H9 (cell line): ENCODE measurements around the gene LRFN3. TPM values are rescaled to one million over a fixed set of nuclear protein-coding genes. Genes with fewer than 3 reads are reported as not detected.
A peak's percentile ranks its signal among the peaks of the same experiment; 100 is the strongest.

ENCODE experiments used
- DNase-seq: peaks from one replicate; pipeline ENCODE4 v3.0.0-alpha.2; 2017
- H2AFZ ChIP-seq: one replicate; pipeline ENCODE4 v1.6.1; 2013; ENCODE audit warnings: mild to moderate bottlenecking, low read length, control low read depth, moderate library complexity
- H2AK5ac ChIP-seq: 2 replicates; pipeline ENCODE4 v1.6.1; 2013; ENCODE audit warnings: low read length, control low read depth, mixed read lengths; ENCODE audit not compliant: insufficient read length
- H2BK120ac ChIP-seq: one replicate; pipeline ENCODE4 v1.6.1; 2013; ENCODE audit warnings: low read depth, mild to moderate bottlenecking, low read length, control low read depth, inconsistent platforms; ENCODE audit not compliant: poor library complexity, severe bottlenecking
- H2BK12ac ChIP-seq: 2 replicates; pipeline ENCODE4 v1.6.1; 2013; ENCODE audit warnings: low read length, control low read depth, mixed read lengths, low read depth; ENCODE audit not compliant: insufficient read length
- H2BK15ac ChIP-seq: 2 replicates; pipeline ENCODE4 v1.6.1; 2013; ENCODE audit warnings: low read depth, low read length, control low read depth
- H2BK20ac ChIP-seq: one replicate; pipeline ENCODE4 v1.6.1; 2013; ENCODE audit warnings: low read depth, mild to moderate bottlenecking, low read length, control low read depth, inconsistent platforms; ENCODE audit not compliant: poor library complexity, severe bottlenecking
- H2BK5ac ChIP-seq: 2 replicates; pipeline ENCODE4 v1.6.1; 2013; ENCODE audit warnings: low read length, control low read depth, mixed read lengths; ENCODE audit not compliant: insufficient read length
- H3K14ac ChIP-seq: 2 replicates; pipeline ENCODE4 v1.6.1; 2013; ENCODE audit warnings: low read length, control low read depth; ENCODE audit not compliant: insufficient read depth
- H3K18ac ChIP-seq: 2 replicates; pipeline ENCODE4 v1.6.1; 2013; ENCODE audit warnings: low read depth, mild to moderate bottlenecking, mixed read lengths, low read length, control low read depth; ENCODE audit not compliant: insufficient read length
- H3K23ac ChIP-seq: 2 replicates; pipeline ENCODE4 v1.6.1; 2013; ENCODE audit warnings: low read length, control low read depth, mixed read lengths, low read depth; ENCODE audit not compliant: insufficient read length
- H3K23me2 ChIP-seq: 2 replicates; pipeline ENCODE4 v1.6.1; 2013; ENCODE audit warnings: low read depth, mild to moderate bottlenecking, mixed read lengths, low read length, control low read depth; ENCODE audit not compliant: insufficient read length, poor library complexity, severe bottlenecking
- H3K27ac ChIP-seq: 2 replicates; pipeline ENCODE4 v1.5.1; 2013; ENCODE audit warnings: low read length, control low read depth, mixed read lengths, low read depth; ENCODE audit not compliant: insufficient read length
- H3K27me3 ChIP-seq: 2 replicates; pipeline ENCODE4 v1.6.1; 2013; ENCODE audit warnings: low read length, control low read depth, inconsistent platforms; ENCODE audit not compliant: insufficient read depth
- H3K4ac ChIP-seq: 2 replicates; pipeline ENCODE4 v1.6.1; 2013; ENCODE audit warnings: low read depth, mild to moderate bottlenecking, control low read depth, inconsistent platforms, low read length, moderate library complexity
- H3K4me1 ChIP-seq: 2 replicates; pipeline ENCODE4 v1.6.1; 2013; ENCODE audit warnings: low read length, control low read depth, inconsistent platforms; ENCODE audit not compliant: insufficient read depth
- H3K4me2 ChIP-seq: 2 replicates; pipeline ENCODE4 v1.6.1; 2013; ENCODE audit warnings: low read length, control low read depth, mixed read lengths; ENCODE audit not compliant: insufficient read length, insufficient read depth
- H3K56ac ChIP-seq: 2 replicates; pipeline ENCODE4 v1.6.1; 2013; ENCODE audit warnings: low read depth, mild to moderate bottlenecking, mixed read lengths, low read length, control low read depth; ENCODE audit not compliant: insufficient read length
- H3K79me1 ChIP-seq: 2 replicates; pipeline ENCODE4 v1.6.1; 2013; ENCODE audit warnings: low read depth, mild to moderate bottlenecking, moderate library complexity, low read length, control low read depth, inconsistent platforms; ENCODE audit not compliant: insufficient read depth, poor library complexity, severe bottlenecking
- H3K79me2 ChIP-seq: 2 replicates; pipeline ENCODE4 v1.6.1; 2013; ENCODE audit warnings: low read length, control low read depth, inconsistent platforms; ENCODE audit not compliant: insufficient read depth
- H3K9ac ChIP-seq: 2 replicates; pipeline ENCODE4 v1.6.1; 2013; ENCODE audit warnings: low read length, control low read depth, mixed read lengths; ENCODE audit not compliant: insufficient read length; ENCODE audit errors: extremely low read depth
- H3K9me3 ChIP-seq: one replicate; pipeline ENCODE4 v1.6.1; 2013; ENCODE audit warnings: low read depth, low read length, inconsistent platforms; ENCODE audit not compliant: control insufficient read depth
- H3T11ph ChIP-seq: one replicate; pipeline ENCODE4 v1.6.1; 2013; ENCODE audit warnings: mild to moderate bottlenecking, low read length, control low read depth, inconsistent platforms
- H4K20me1 ChIP-seq: one replicate; pipeline ENCODE4 v1.6.1; 2013; ENCODE audit not compliant: control insufficient read depth, insufficient read length, insufficient read depth
- H4K5ac ChIP-seq: 2 replicates; pipeline ENCODE4 v1.6.1; 2013; ENCODE audit warnings: low read depth, mild to moderate bottlenecking, mixed read lengths, low read length, control low read depth; ENCODE audit not compliant: insufficient read length
- H4K8ac ChIP-seq: replicated peaks from 2 replicates; pipeline ENCODE4 v1.6.1; 2013; ENCODE audit warnings: low read length, control low read depth, mixed read lengths, low read depth; ENCODE audit not compliant: insufficient read length
- H4K91ac ChIP-seq: 2 replicates; pipeline ENCODE4 v1.6.1; 2013; ENCODE audit warnings: low read depth, mild to moderate bottlenecking, moderate library complexity, mixed read lengths, low read length, control low read depth; ENCODE audit not compliant: insufficient read length
- H3K27ac Mint-ChIP-seq, 3 experiments: 2 replicates in 2 of 3; 3 replicates in 1 of 3; pipeline ENCODE4 v1.8.0; 2020 to 2021; ENCODE audit warnings: mixed read lengths in 3 of 3, mild to moderate bottlenecking in 1 of 3, moderate library complexity in 1 of 3
- H3K27me3 Mint-ChIP-seq: 2 replicates; pipeline ENCODE4 v1.8.0; 2021; ENCODE audit warnings: low read depth, mild to moderate bottlenecking, moderate library complexity, mixed read lengths
- H3K36me3 Mint-ChIP-seq, 3 experiments: 2 replicates in 2 of 3; 3 replicates in 1 of 3; pipeline ENCODE4 v1.8.0; 2020 to 2021; ENCODE audit warnings: low read depth in 3 of 3, mixed read lengths in 3 of 3; ENCODE audit not compliant: insufficient read depth in 1 of 3
- H3K4me1 Mint-ChIP-seq, 2 experiments: 2 replicates each; pipeline ENCODE4 v1.8.0; 2020; ENCODE audit warnings: mixed read lengths in 2 of 2
- H3K4me3 Mint-ChIP-seq, 2 experiments: 2 replicates in 1 of 2; 3 replicates in 1 of 2; pipeline ENCODE4 v1.8.0; 2020 to 2021; ENCODE audit warnings: mild to moderate bottlenecking in 2 of 2, mixed read lengths in 2 of 2, moderate library complexity in 1 of 2
- H3K9me3 Mint-ChIP-seq, 2 experiments: 2 replicates in 1 of 2; 3 replicates in 1 of 2; pipeline ENCODE4 v1.8.0; 2020; ENCODE audit warnings: mild to moderate bottlenecking in 2 of 2, mixed read lengths in 2 of 2, moderate library complexity in 1 of 2
- WGBS: extraction: QIAGEN DNeasy Blood & Tissue Kit; methylation state at CpG from one replicate; pipeline ENCODE4 v1.1.7; 2013; ENCODE audit warnings: missing lambda C conversion rate, low lambda C conversion rate, mixed read lengths; ENCODE audit not compliant: insufficient read length; ENCODE audit errors: extremely low coverage; 5-methylcytosine and 5-hydroxymethylcytosine counted together
- total RNA-seq: library from RNA; stranded (reverse); gene quantifications from 2 replicates; pipeline ENCODE4 v1.2.1, GENCODE V29; 2021
- TF ChIP-seq, protein P1 (sequence below): fragments of 200-600 bp; sonication (generic); conservative IDR thresholded peaks from 3 replicates; pipeline ENCODE4 v1.8.0; 2021; ENCODE audit warnings: antibody characterized with exemption, mild to moderate bottlenecking

The LRFN3 gene
- total RNA-seq, 1 experiment from 2014 or later = 20.5 TPM

DNA sequence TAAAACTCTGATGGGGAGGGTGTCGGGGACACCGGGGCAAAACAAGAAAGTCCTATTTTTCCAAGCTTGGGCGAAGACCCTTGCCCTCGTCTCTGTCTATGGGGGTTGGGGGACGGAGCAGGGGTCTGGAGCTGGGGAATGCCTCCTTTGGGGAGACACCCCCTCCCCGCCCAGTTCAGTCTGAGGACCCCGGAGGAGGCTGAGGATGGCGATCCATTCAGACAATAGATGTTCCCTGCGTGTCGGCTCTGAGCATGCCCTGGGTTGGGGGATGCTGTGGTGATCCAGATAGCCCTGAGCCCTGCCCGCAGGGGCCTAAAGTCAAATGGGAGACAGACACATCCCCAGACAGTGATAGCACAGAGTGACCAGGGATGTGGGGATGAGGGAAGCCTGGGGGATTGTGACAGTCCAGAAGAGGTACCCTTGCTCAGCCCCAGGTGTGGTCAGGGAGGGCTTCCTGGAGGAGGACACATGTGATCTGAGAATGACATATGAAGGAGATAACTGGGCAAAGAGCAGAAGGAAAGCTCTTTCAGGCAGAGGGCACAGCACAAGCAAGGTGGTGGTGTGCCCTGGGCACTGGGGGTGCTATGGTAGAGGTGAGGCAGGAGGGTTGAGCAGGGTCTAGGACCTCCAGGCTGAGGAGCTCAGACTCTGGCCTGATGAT is 9.1 kb downstream of the LRFN3 start:
- Histone ChIP-seq H3K56ac (no peak overlapping the region), H2BK15ac (no peak overlapping the region), H2BK5ac (no peak overlapping the region), H3K27me3 (no peaks in the 10 kb centered on the region), H3K9ac (no peak overlapping the region), H4K91ac (no peak overlapping the region), H3K79me2 (no peaks in the 10 kb centered on the region), H2AFZ (no peak overlapping the region), H2BK120ac (no peak overlapping the region), H3K18ac (no peak overlapping the region), H3K9me3 (no peaks in the 10 kb centered on the region), H3K4me2 (no peak overlapping the region), H3K27ac (no peak overlapping the region), H4K20me1 (no peaks in the 10 kb centered on the region), H3T11ph (no peak overlapping the region), H3K23me2 (no peaks in the 10 kb centered on the region), H4K5ac (no peak overlapping the region), H2AK5ac (no peak overlapping the region), H3K79me1 (no peaks in the 10 kb centered on the region), H2BK20ac (no peak overlapping the region), H3K23ac (no peak overlapping the region), H2BK12ac (no peak overlapping the region), H3K14ac (no peak overlapping the region), H3K4me1 (no peaks in the 10 kb centered on the region), H3K4ac (no peak overlapping the region), H4K8ac (no peak overlapping the region)
- Mint-ChIP-seq H3K36me3 (peaks cover 13 to 38% (median 31%) of the 10 kb centered on the region in 3 experiments), H3K9me3 (no peaks in the 10 kb centered on the region), H3K4me1 (peaks cover 8 to 13% of the 10 kb centered on the region in 2 experiments), H3K4me3 (no peak overlapping the region), H3K27ac (peak overlapping the region in 1 of 3 experiments; percentile 42; a peak in 2 of 7 replicates), H3K27me3 (peaks cover 6% of the 10 kb centered on the region)
- no peak for DNase-seq
- TF ChIP-seq, protein P1, sequence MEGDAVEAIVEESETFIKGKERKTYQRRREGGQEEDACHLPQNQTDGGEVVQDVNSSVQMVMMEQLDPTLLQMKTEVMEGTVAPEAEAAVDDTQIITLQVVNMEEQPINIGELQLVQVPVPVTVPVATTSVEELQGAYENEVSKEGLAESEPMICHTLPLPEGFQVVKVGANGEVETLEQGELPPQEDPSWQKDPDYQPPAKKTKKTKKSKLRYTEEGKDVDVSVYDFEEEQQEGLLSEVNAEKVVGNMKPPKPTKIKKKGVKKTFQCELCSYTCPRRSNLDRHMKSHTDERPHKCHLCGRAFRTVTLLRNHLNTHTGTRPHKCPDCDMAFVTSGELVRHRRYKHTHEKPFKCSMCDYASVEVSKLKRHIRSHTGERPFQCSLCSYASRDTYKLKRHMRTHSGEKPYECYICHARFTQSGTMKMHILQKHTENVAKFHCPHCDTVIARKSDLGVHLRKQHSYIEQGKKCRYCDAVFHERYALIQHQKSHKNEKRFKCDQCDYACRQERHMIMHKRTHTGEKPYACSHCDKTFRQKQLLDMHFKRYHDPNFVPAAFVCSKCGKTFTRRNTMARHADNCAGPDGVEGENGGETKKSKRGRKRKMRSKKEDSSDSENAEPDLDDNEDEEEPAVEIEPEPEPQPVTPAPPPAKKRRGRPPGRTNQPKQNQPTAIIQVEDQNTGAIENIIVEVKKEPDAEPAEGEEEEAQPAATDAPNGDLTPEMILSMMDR = no peak
- WGBS = no CpG with 5 or more reads among the region's 11 CpGs
